HG03108 (cell line): ENCODE measurements around the gene DPM2.

Experiments used
- ATAC-seq: cut with Tn5 transposase; IDR thresholded peaks from one replicate; pipeline ENCODE4 v1.9.1; 2021; ENCODE audit warnings: moderate library complexity; ENCODE audit not compliant: unreplicated experiment

The DPM2 gene

DNA sequence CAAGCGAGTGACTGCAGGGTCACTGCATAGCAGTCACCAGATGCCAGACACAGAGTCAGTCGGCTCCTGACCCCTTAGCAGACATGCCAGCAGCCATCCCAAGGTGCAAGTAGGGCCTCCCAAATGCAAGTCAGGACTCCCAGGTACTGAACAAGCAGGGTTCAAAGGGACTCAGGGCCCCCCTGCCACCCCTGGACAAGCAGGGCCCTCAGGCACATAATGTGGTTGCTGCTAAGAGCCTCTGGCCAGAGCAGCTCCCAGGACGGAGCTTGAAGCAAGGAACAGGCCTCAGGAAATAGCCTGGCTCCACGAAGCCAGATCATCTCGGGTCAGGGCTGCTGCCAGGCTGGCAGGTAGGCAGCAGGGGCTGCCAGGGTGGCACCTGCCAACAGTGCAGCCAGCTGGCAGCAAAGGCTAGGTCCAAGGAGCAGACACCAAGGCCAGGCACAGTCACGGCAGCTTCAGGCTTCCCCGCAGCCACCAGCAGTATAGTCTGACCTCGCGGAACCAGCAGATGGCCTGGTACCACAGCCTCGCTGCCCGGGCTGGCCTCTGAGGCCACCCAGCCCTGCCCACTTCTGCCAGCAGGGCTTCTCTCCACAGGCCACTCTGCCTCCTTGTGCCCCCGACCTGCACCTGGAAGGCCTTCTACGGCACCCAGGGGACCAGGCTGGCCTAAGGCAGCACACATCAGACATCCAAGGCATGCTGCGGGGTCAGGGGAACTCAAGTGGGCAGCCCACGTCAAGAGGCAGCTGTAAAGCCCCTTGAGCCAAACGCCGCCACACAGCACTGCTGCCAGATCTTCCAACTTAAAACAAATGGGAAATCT, 35.7 kb upstream of the DPM2 start:
- ATAC-seq = no peak

- no peak for ATAC-seq
These were observed 34.7 kb upstream of the DPM2 start for GRCh38 chr9:127972236-127972871.

DNA sequence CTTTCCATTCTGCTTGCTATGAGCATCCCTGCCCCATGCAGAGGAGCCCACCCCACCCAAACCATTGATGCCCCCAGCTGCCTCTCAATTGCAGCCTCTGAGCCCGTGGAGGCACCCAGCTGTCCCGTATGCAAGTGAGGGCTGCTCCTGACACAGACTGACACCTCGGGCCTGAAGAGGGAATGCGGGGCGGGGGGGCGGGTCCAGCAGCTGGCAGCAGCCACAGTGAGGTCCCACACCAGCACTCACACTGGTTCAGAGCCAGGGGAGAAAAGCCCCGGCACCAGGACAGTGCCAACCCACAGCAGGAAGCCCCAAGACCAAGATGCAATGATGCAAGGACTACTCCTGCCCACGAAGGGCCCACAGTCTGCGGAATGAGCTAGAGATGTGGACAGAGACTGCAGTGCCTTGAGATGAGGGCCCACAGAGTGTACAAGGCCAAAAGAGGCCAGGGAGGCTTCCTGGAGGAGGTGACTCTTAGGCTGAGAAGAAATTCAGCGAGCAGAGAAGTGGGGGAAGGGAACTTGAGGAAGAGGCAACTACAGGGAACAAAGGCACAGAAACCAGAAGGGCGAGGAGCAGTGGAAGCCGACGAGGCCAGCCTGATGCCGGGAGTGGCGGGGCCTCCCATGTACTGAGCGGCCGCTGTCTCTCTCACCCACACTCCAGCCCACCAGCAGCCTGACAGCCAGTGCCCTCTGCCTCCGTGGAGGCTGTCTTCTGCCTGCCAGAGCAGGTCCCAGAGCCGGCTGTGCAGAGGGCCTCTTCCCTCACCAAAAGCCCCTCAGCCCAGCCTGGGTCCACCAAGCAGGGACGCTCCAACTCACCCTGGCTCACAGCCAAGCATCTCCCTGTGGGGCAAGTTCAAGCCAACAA, 33.9 kb upstream of the DPM2 start:
- peak; percentile 4 for ATAC-seq

DNA sequence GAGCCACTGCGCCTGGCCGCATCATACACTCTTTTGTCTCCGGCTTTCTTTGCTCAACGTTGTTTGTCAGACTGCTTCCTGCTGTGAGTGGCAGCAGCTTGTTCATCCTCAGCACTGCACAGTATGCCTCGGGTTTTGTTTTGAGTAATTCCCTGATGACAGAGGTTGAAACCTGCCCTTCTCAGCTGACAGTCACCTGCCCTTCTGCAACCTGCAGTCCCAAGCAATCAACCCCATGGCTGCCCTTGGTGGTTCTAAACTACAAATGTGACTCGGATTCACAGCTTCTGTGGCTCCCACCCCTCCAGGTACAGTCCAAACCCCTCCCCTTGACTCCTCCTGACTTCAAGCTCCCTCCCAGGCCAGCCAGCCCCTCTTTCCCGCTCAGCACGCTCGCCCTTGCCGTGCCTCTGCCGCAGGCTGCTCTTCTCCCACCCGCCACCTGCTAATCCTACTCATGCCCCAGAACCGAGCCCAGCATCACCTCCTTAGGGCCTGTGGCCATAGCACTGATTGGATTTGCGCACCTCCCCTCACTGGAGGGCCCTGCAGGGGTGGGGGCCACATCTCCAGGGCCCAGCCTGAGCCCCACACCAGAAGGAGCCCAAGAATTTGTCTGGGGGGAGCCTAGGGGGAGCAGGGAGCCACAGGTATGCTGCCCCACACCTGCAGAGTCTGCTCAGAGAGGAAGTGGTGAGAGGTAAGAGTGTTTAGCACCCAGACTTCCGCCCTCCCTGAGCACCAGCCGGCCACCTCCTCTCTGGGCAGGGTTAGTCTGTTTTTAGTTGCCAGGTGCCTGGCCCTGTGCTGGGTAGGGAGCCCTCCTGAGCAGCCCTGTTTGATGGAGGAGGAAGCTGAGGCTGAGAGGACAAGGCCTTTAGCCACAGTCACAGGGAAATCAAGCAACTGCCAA, 33.0 kb upstream of the DPM2 start:
- ATAC-seq = peak; percentile 71

DNA sequence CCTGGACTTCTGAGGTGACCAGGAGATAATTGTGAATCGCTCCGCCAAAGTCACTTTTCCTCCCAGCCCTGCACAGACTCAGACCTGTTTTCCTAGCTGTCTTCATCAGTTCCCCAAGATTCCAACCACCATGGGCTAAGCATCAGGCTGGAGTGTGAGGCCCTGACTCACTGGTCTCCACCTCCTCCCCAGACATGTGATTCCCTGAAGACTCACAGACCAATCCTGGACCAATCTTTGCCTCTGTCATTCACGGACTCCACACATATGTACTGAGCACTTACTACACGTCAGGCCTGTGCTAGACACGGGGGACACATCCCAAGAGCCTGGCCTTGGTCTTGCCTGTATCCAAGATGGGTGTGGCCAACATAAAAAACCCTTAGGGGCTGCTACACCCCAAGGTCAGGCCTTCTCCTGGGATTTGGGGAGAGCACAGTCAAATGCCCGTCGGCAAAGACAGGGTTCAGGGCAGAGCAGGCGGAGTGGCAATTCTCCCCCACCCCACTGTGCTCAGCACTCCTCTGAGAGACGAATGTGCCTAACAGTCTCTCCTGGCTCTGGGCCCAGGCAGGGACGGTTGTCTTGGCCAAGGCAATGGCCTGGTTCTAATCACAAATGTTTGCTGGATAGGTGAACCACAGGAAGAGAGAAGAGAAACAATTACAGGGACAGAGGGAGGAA, 31.2 kb upstream of the DPM2 start:
- ATAC-seq = no peak

GRCh38 chr9:127968042-127968441, 30.4 kb upstream of the DPM2 start:
- no peak for ATAC-seq

- ATAC-seq = no peak
These were observed 29.6 kb upstream of the DPM2 start for GRCh38 chr9:127967151-127967809.

DNA sequence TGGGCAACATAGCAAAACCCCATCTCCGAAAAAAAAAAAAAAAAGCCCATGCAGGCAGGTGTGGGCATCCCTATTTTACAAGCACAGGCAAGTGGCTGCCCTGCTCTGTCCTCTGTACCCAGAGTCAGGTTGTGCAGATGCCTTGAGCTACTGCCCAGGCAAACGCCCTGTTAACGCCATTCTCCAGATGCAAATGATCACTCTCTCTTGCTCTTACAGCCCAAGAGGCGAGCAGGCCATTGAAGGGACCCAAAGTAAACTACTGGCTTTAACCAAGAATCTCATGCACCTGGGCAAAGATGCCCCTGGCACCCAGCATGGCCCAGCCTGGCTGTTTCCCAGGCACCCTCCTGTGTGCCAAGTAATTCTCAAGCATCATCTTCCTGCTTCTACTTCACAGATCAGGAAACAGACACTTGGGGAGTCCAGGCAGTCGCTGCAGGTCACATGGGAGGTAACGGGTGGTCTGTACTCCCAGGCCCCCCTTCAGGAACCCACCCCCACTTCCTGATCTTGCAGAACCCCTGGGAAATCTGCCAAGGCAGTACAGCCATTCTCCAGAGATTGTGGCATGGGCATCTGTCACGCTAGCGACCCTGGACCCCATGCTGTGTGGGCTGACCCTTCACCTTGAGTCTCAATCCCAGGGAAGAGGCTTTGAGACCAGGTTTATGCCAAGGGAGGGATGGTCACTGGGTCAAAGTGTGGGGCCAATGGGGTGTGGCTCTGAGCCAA, 28.9 kb upstream of the DPM2 start:
- ATAC-seq = no peak

DNA sequence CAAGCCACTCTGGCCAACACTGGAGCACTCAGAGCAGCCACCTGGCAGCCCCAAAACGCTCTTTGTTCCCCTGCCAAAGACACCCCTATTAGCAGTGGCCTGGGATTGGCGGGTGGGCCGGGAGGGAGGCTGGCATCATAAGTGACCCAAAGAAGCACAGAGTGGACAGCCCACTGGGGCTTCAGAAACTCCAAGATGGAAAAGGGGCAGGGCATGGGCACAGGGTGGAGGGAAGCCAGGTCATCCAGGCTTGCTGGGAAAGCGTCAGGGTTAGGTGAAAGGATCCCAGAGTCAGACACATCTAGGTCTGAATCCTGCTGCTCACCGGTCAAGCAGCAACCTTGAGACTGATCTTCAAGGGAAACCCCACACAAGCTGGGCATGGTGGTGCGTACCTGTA, 28.3 kb upstream of the DPM2 start:
- no peak for ATAC-seq

GRCh38 chr9:127963359-127964064, 25.9 kb upstream of the DPM2 start:
- no peak for ATAC-seq

DNA sequence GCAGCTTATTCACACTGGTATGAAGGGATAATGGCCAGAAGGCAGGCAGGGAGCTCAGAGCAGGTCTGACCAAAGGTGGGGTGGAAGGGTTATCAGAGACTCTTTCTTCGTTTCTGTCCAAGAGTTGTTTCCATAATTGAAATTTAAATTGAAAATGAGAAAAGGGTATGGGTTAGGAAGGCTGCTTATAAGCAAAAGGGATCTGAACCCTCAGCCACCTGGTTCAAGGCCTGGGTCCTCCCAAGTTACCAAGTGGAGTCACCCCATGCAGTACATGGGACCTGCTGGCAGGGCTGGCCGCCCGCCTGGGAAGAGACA, 25.3 kb upstream of the DPM2 start:
- ATAC-seq = no peak

DNA sequence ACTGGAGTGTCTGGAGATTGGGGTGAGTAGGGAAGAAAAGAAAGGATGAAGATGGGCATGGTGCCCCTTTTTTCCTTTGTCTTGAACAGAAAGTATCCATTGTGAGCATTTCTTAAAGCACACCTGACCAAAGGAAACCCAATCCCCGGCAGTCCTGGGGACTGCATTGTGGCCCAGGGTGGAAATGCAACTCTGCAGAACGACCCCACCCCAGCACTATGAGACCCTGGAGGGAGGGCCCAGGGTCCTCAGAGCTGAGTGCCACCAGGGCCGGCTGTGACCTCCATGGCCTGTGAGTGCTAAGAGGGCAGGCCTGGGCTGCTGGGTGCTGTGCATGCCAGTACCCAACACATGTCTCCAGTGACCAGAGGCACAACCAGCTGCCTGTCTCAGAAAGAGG, 24.6 kb upstream of the DPM2 start:
- ATAC-seq = no peak

DNA sequence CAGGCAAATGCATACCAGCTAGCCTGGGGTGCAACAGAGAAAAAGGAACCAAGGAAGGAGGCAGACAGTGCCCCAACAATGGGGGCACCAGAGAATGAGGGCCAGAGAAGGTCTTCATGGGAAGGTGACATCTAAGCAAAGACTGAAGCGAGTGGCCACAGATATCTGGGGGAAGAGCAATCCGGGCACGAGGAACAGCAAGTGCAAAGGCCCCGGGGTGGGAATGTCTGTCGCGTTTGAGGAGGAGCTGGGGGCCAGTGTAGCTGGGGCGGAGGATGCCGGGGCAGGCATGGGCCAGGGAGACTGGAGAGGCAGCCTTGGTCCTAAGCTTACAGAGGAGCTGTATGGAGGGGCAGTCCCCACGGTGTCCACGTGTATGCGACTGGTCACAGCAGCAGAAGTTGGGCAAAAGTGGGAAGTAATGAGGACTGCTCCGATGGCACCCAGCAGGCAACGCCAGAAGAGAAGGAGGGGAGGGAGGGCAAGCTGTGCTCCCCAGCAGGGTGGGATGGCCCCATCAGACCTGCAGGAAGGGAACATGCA, 24.0 kb upstream of the DPM2 start:
- ATAC-seq = no peak

GRCh38 chr9:127961155-127961490, 23.5 kb upstream of the DPM2 start:
- no peak for ATAC-seq

DNA sequence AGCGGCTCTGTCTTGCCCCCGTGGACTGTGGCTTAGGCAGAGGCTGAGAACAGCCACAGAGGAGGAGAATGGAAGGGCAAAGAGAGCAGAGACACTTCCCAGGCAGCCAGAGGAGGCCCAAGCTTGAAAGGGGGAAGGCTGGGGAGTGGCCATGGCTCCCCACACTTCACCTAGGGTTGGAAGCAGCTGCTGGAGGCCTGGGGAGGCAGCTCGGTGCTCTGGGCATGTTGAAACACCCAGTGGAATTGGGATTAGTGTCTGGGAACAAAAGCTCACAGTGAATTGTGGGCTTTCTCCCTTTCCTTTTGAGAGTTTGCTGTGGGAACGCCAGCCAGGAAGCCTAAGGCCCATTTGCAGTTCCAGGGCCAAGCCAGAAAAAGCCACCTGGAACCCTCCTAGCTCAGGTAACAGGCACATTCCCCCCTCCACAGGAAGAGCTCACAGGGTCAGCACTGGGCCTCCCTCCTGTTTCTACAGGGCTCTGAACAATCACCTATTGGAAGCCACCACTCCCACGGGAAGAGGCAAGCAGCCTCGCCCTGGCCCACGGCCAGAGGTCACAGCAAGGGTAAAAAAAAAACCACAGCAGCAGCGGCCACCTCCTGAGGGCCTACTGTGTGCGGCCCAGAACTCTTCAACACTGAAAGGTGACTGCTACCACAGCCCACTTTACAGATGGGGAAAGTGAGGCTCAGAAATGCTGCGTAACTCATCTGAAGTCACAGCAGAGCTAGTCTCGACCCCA, 22.9 kb upstream of the DPM2 start:
- no peak for ATAC-seq

- ATAC-seq = no peak
These were observed 22.3 kb upstream of the DPM2 start for GRCh38 chr9:127959841-127960409.

DNA sequence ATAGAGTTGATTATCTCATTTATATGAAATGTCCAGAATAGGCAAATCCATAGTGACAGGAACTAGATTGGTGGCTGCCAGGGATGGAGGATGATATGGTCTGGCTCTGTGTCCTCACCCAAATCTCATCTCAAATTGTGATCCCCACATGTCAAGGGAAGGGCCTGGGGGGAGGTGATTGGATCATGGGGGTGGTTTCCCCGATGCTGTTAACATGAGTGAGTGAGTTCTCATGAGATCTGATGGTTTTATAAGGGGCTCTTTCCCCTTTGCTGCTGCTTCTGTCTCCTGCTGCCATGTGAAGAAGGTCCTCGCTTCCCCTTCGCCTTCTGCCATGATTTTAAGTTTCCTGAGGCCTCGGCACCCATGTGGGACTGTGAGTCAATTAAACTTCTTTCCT, 21.7 kb upstream of the DPM2 start:
- ATAC-seq = no peak
